ENCODE results near the gene KCNAB1. TPM values are rescaled to one million over a fixed set of nuclear protein-coding genes. Genes with fewer than 3 reads are reported as not detected.

KCNAB1 gene
- total and polyA plus RNA-seq, 4 donors: 0.76 to 2.8 (median 1.0) TPM

DNA sequence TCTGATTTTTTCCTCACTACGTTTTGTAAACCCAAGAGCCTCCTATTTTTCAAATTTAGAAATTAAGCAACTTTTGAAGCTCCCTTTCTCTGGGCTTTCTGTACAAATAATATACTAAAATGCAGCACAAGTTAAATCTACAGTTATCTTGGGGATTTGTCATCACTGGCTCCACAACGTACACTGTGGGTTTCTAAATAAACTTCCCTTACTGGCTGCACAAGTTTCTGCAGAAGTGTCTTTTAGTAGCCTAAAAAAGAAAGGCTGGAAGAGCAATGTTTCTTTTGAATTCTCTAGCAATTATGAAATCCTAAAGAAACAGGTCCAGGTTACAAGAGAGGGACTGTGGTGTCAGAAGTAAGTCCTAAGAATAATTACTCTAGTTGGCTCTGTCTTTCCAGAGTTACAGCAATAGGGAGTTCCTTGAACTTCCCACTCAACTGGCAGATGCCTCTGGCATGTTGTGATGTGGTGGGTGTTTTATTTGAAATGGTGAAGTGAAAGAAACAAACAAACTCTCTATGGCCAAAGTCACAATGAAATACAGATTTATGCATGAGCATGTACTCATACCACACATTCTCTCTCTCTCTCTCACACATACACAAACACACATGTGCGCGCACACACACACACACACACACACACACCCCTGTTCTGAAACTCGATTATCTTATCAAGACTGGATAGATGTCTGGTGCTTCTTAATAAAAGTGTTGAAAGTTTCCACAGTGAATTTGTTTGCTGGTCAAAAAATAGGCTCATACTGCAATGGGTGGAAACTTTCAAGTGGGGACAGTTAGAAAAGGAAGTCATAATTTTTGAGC is 236.4 kb downstream of the KCNAB1 start:
- DNase-seq (ENCODE audit: low spot score): no peak
- H3K27me3 ChIP-seq (ENCODE audit: control insufficient read depth in 4 of 4, insufficient read depth in 4 of 4, low read length in 3 of 4): no peaks in the 10 kb centered on the region
- H3K27ac ChIP-seq (ENCODE audit: low read depth in 1 of 2, low read length in 2 of 2): no peak overlapping the region
- no peak overlapping the region for H3K4me3 ChIP-seq (ENCODE audit: low read depth in 1 of 3, low read length in 3 of 3)
- no peaks in the 10 kb centered on the region for H3K9me3 ChIP-seq (ENCODE audit: control insufficient read depth in 4 of 4, low read length in 3 of 4)
- 66% methylated on average over 5 of the region's 5 CpGs for WGBS
- H3K36me3 ChIP-seq (ENCODE audit: control insufficient read depth in 4 of 4, insufficient read depth in 3 of 4, low read depth in 1 of 4, low read length in 3 of 4): no peaks in the 10 kb centered on the region
- no peak overlapping the region for H3K9ac ChIP-seq (ENCODE audit: low read depth in 1 of 2, low read length in 2 of 2)
- TF ChIP-seq FOXA1 (IDR thresholded peaks at IDR 0.05): no peak
- no peak for TF ChIP-seq RXRA (IDR thresholded peaks at IDR 0.05)
- no peaks in the 10 kb centered on the region for H3K4me1 ChIP-seq (ENCODE audit: control insufficient read depth in 4 of 4, insufficient read depth in 4 of 4, low read length in 3 of 4)

DNA sequence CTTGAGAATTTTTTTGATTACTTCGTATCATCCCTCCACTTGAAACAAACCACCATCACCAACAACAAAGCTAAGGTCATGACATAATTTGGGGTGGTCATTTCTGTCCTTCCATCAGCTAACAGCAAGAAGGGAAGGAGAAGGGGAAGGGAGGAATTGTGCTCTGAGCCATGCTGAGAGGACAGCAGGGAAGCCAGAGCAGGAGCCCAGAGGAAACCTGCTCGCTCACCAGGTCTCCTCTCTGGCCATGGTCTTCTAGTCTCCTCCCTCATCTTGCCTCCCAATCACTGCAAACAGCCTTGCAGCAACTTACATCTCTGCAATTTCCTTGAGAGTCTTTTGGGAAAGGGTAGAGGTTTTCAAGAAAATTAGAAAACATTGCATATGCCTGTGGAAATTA is 237.9 kb downstream of the KCNAB1 start:
- Histone ChIP-seq H3K27me3 (ENCODE audit: control insufficient read depth in 4 of 4, insufficient read depth in 4 of 4, low read length in 3 of 4) (no peaks in the 10 kb centered on the region), H3K27ac (ENCODE audit: low read depth in 1 of 2, low read length in 2 of 2) (no peak overlapping the region), H3K4me3 (ENCODE audit: low read depth in 1 of 3, low read length in 3 of 3) (no peak overlapping the region), H3K9ac (ENCODE audit: low read depth in 1 of 2, low read length in 2 of 2) (no peak overlapping the region), H3K4me1 (ENCODE audit: control insufficient read depth in 4 of 4, insufficient read depth in 4 of 4, low read length in 3 of 4) (no peaks in the 10 kb centered on the region), H3K36me3 (ENCODE audit: control insufficient read depth in 4 of 4, insufficient read depth in 3 of 4, low read depth in 1 of 4, low read length in 3 of 4) (no peaks in the 10 kb centered on the region), H3K9me3 (ENCODE audit: control insufficient read depth in 4 of 4, low read length in 3 of 4) (no peaks in the 10 kb centered on the region)
- TF ChIP-seq MAX (IDR thresholded peaks at IDR 0.05) (no peak), SP1 (IDR thresholded peaks at IDR 0.05) (no peak)
- TF ChIP-seq, protein P1, sequence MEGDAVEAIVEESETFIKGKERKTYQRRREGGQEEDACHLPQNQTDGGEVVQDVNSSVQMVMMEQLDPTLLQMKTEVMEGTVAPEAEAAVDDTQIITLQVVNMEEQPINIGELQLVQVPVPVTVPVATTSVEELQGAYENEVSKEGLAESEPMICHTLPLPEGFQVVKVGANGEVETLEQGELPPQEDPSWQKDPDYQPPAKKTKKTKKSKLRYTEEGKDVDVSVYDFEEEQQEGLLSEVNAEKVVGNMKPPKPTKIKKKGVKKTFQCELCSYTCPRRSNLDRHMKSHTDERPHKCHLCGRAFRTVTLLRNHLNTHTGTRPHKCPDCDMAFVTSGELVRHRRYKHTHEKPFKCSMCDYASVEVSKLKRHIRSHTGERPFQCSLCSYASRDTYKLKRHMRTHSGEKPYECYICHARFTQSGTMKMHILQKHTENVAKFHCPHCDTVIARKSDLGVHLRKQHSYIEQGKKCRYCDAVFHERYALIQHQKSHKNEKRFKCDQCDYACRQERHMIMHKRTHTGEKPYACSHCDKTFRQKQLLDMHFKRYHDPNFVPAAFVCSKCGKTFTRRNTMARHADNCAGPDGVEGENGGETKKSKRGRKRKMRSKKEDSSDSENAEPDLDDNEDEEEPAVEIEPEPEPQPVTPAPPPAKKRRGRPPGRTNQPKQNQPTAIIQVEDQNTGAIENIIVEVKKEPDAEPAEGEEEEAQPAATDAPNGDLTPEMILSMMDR (IDR thresholded peaks at IDR 0.05; ENCODE audit: low read depth, low read length, missing input control): no peak
- DNase-seq (ENCODE audit: low spot score): no peak
- WGBS: 77% methylated on average over 2 of the region's 2 CpGs

- no peaks in the 10 kb centered on the region for H3K9me3 ChIP-seq (ENCODE audit: control insufficient read depth in 4 of 4, low read length in 3 of 4)
- no peak for DNase-seq (ENCODE audit: low spot score)
- no peak overlapping the region for H3K9ac ChIP-seq (ENCODE audit: low read depth in 1 of 2, low read length in 2 of 2)
- H3K4me3 ChIP-seq (ENCODE audit: low read depth in 1 of 3, low read length in 3 of 3): no peak overlapping the region
- H3K27ac ChIP-seq (ENCODE audit: low read depth in 1 of 2, low read length in 2 of 2): no peak overlapping the region
- WGBS: 60% methylated on average over 3 of the region's 3 CpGs
- H3K36me3 ChIP-seq (ENCODE audit: control insufficient read depth in 4 of 4, insufficient read depth in 3 of 4, low read depth in 1 of 4, low read length in 3 of 4): no peaks in the 10 kb centered on the region
- no peaks in the 10 kb centered on the region for H3K27me3 ChIP-seq (ENCODE audit: control insufficient read depth in 4 of 4, insufficient read depth in 4 of 4, low read length in 3 of 4)
- no peaks in the 10 kb centered on the region for H3K4me1 ChIP-seq (ENCODE audit: control insufficient read depth in 4 of 4, insufficient read depth in 4 of 4, low read length in 3 of 4)
- TF ChIP-seq YY1 (IDR thresholded peaks at IDR 0.05) (no peak), EGR1 (IDR thresholded peaks at IDR 0.05; ENCODE audit: low read depth in 2 of 2) (no peak), FOXA1 (IDR thresholded peaks at IDR 0.05) (no peak), RXRA (IDR thresholded peaks at IDR 0.05) (no peak), HNF4G (IDR thresholded peaks at IDR 0.05) (no peak), JUND (IDR thresholded peaks at IDR 0.05) (no peak), NR2F2 (IDR thresholded peaks at IDR 0.05) (no peak), GABPA (IDR thresholded peaks at IDR 0.05 in 1 of 2, conservative IDR thresholded peaks at IDR 0.05 in 1 of 2) (no peak), SP1 (IDR thresholded peaks at IDR 0.05) (no peak), FOXA2 (IDR thresholded peaks at IDR 0.05) (no peak), HNF4A (conservative IDR thresholded peaks at IDR 0.05) (no peak), TAF1 (conservative IDR thresholded peaks at IDR 0.05) (no peak)
- TF ChIP-seq, protein P1 (IDR thresholded peaks at IDR 0.05; ENCODE audit: low read depth, low read length, missing input control): no peak
- TF ChIP-seq, protein P2, sequence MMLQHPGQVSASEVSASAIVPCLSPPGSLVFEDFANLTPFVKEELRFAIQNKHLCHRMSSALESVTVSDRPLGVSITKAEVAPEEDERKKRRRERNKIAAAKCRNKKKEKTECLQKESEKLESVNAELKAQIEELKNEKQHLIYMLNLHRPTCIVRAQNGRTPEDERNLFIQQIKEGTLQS (IDR thresholded peaks at IDR 0.05): no peak
- TF ChIP-seq, protein P3, sequence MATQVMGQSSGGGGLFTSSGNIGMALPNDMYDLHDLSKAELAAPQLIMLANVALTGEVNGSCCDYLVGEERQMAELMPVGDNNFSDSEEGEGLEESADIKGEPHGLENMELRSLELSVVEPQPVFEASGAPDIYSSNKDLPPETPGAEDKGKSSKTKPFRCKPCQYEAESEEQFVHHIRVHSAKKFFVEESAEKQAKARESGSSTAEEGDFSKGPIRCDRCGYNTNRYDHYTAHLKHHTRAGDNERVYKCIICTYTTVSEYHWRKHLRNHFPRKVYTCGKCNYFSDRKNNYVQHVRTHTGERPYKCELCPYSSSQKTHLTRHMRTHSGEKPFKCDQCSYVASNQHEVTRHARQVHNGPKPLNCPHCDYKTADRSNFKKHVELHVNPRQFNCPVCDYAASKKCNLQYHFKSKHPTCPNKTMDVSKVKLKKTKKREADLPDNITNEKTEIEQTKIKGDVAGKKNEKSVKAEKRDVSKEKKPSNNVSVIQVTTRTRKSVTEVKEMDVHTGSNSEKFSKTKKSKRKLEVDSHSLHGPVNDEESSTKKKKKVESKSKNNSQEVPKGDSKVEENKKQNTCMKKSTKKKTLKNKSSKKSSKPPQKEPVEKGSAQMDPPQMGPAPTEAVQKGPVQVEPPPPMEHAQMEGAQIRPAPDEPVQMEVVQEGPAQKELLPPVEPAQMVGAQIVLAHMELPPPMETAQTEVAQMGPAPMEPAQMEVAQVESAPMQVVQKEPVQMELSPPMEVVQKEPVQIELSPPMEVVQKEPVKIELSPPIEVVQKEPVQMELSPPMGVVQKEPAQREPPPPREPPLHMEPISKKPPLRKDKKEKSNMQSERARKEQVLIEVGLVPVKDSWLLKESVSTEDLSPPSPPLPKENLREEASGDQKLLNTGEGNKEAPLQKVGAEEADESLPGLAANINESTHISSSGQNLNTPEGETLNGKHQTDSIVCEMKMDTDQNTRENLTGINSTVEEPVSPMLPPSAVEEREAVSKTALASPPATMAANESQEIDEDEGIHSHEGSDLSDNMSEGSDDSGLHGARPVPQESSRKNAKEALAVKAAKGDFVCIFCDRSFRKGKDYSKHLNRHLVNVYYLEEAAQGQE (IDR thresholded peaks at IDR 0.05): no peak
- TF ChIP-seq, protein P4, sequence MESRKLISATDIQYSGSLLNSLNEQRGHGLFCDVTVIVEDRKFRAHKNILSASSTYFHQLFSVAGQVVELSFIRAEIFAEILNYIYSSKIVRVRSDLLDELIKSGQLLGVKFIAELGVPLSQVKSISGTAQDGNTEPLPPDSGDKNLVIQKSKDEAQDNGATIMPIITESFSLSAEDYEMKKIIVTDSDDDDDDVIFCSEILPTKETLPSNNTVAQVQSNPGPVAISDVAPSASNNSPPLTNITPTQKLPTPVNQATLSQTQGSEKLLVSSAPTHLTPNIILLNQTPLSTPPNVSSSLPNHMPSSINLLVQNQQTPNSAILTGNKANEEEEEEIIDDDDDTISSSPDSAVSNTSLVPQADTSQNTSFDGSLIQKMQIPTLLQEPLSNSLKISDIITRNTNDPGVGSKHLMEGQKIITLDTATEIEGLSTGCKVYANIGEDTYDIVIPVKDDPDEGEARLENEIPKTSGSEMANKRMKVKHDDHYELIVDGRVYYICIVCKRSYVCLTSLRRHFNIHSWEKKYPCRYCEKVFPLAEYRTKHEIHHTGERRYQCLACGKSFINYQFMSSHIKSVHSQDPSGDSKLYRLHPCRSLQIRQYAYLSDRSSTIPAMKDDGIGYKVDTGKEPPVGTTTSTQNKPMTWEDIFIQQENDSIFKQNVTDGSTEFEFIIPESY (IDR thresholded peaks at IDR 0.05): no peak
Observed at GRCh38 chr3:156359368-156359767, 239.0 kb downstream of the KCNAB1 start.

Data from liver (tissue), 9 donors.